OCI-M2 (cell line): Measurements from ENCODE around the gene HOMEZ.

Source experiments
- DNase-seq: peaks from one replicate; lab custom pipeline; 2025; ENCODE audit not compliant: unreplicated experiment; lab: John Stamatoyannopoulos, UW

Gene HOMEZ

DNA sequence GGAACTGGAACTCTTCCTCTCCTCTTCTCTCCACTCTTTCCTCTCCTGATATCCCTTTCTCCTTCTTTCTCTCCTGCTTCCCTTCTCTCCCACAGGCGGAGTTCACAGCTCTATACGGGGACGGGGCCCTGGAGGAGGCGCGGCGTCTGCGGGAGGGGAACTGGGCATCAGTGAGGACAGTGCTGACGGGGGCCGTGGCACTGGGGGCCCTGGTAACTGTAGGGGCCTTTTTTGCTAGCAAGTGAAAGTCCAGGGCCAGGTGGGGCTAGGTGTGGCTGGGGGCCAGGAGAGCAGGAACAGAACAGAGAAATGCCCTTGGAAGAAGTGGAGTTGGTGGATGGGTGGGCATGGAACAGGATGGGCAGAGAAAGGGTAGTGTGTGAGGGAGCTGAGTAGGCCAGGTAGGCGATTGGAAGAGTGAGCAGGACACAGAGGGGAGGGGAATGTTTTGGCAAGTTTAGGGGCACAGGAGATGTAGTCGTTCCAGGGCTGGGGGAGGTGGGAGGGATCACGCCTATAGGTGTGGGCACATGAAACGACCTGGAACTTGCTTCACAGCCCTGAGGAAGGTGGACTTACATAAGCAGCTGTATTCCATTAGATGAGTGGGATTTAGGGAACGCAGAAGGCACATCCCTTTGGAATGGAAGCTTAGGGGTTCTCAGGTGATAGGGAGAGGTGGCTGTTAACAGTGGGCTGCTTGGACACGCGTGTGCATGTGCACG is 23.0 kb upstream of the HOMEZ start:
- no peak for DNase-seq

DNA sequence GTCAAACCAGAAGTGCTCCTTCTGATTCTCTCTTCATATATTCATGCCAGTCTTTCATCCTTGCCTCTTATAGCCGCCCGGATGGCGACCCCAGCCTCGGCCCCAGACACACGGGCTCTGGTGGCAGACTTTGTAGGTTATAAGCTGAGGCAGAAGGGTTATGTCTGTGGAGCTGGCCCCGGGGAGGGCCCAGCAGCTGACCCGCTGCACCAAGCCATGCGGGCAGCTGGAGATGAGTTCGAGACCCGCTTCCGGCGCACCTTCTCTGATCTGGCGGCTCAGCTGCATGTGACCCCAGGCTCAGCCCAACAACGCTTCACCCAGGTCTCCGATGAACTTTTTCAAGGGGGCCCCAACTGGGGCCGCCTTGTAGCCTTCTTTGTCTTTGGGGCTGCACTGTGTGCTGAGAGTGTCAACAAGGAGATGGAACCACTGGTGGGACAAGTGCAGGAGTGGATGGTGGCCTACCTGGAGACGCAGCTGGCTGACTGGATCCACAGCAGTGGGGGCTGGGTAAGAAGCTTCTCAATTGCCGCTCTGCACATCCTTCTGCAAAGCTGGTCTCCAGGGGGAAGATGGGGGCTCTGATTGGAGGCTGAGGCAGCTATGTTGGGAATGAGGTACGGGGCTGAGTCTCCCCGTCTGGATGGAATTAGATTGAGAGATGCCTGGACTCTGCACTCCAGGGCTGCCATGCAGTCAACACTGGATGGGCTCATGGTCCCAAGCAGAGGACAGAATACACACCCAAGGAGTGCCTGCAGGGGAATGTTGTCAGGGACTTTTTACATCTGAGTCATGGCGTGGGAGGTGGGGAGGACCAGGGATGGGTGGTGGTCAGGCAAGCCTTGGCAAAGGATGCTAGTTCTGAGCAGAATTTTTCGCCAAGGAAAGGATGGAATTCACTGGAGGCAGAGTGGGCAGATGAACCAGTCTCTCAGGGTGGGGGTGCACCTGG is 22.0 kb upstream of the HOMEZ start:
- no peak for DNase-seq

- DNase-seq = no peak
Measured at GRCh38 chr14:23307146-23307530, 21.2 kb upstream of the HOMEZ start.

DNA sequence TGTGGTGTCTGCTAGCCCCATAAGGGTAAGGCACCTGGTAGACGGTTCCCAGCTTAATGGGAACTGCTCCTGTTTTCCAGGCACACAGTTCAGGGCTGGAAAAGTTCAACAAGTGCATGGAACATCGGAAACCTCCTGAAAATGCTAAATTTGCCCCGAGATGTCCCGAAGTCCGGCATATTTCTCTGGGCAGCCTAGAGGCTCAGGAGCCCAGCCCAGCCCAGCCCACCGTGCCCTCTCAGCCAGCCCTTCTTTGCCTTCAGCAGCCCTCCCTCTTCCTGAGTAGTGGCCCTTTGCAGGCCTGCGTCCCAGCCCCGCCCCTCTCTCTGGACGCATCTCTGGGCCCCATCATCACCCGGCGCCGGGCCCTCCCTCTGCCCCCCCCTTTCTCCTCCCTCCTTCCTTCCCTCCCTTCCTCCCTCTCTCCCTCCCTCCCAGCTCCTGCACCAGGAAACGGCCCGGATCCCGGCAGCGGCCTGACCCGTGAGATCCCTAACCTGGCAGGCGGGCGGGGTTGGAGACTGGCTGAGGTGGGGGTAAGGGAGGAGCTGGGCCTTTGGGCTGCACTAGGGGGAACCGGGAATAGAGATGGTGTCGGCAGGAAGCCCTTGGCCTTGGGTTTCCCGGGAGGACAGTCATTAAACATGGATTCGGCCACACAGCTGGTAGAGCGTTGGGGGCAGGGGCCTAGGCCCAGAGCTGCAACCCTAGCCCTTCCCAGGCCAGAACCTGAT is 20.6 kb upstream of the HOMEZ start, which contains the start of gene BCL2L2:
Gene BCL2L2, plus strand, starts transcription at position 422 of the 734 bp plus-strand sequence. CDS start 935 bp downstream, outside the sequence.
- DNase-seq = no peak

- DNase-seq = no peak
Measured at GRCh38 chr14:23302290-23303225, 16.6 kb upstream of the HOMEZ start, which contains the start of gene PPP1R3E. TSS of gene PPP1R3E (minus strand) at chr14:23302859. CDS start at chr14:23302576, 283 bp downstream.

DNA sequence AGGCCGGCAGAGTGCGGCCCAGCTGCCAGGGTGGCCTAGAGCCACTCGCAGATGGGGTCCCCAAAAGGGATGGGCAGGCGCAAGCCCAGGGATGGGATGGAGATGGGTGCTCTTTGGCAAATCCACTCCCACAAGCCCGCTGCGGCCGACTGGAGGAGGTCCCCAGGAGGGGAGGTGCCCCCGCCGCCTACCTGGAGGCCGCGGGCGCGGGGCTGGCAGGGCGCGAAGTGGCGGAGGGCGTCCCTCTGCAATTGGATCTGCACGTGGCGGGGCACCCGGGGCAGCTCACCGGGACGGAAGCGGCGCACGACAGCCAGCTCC is 16.0 kb upstream of the HOMEZ start:
- no peak for DNase-seq

- peak; percentile 97 for DNase-seq
Measured at GRCh38 chr14:23301288-23301968, 15.5 kb upstream of the HOMEZ start.

DNA sequence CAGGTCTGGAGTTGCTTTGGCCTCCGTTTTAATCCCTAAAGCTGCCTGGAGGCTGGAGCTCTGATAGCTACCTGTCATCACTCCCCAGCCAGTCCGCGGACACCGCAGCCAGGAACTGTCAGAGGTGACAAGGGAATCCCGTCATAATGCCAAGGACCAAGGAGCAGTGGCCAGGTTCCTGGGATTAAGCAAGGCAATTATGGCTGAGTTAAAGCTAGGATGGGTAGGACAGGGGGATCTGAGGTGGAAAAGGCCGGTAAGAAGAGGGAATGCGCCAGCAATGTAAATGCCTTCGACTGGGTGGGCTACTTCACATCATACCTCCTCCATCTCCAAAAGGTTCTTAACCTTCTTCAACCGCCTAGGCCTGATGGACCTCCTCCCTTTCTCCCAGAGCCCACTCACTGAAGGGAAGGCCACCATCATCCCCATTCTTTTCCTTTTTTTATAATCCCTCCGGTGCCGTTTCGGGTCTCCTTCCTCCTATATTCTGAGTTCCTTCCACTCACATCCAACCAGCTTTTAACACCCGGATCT is 14.8 kb upstream of the HOMEZ start:
- DNase-seq = no peak

DNA sequence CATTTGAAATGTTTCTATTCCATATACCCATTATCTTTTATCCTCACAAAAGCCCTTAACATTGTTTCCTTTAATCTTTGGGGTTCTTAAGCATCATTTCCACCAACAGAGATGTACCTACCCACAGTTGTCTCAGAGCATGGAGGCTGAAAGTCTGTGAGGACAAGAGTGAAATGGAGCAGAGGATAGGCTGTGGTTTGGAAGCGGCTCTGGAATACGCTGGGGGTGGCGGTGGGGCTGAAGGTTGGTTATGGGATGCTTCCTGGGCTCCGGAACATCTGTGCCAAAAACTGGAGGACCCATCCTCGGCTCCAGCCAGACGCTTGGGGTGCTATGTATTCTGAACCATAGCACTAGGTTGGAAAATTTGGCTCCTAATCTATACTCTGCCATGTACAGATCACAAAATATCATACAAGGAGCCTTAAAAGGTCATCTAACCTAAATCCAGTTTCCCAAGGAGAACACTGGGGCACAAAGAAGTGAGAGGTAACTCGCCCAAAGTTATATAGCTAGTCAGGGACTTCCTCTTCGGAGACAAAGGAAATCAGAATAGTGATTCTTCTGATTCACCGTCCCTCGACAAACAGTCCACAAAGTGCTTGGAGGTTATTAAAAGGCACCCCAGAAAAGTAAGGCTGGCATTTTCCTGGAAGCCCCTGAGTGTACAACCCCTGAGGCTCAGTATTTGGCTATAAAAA is 14.2 kb upstream of the HOMEZ start:
- DNase-seq = no peak

GRCh38 chr14:23299211-23299957 is 13.5 kb upstream of the HOMEZ start:
- no peak for DNase-seq

DNA sequence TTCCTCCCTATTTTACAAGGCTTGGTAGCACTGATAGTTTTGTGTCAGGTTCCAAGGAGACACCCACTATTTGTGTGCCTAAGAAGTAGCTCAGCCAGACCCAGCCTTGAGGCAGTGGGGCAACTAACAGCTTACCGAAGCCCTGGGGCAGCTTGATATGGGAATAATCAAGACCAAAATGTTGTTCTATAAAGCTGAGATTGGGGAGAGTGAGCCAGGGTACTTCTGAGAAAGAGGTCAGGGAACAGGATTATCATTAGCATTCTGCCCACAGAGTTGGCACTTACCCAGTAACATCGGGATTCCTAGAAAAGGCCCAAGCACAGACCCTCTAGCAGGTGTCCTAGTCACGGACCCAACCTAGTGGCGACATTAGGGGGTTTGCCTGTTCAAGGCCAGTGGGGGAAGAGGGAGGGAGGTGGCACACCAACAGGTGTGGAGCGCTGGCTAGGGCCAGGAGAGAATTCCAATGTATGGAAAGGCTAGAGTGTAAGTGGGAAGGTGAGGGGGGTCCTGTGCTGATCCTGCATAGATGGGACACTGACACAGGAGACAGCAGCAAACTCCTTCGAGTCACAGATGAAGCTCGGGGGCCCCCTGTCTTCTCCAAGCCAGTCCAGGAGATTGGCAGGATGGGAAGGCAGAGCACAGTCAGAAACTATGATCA is 11.8 kb upstream of the HOMEZ start:
- no peak for DNase-seq

DNA sequence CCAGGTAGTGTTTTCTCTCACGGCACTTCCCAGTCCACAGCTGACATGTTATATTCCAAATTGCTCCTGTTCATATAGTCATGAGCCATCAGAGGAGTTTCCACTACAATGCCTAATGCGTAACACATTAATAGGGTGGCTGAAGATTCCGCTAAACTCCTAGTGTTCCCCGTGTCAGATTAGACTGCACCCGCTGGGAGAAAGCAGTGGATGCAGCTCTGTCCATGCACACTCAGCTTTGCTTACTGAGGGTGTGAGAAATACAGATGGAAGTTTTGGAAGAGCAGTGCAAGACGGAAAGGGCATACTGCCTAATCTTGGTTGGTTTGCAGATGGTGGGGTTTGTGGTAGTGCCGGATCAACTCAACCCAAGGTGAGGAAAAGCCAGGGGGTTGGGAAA is 11.2 kb upstream of the HOMEZ start:
- no peak for DNase-seq

GRCh38 chr14:23296012-23296777 is 10.3 kb upstream of the HOMEZ start:
- no peak for DNase-seq

DNA sequence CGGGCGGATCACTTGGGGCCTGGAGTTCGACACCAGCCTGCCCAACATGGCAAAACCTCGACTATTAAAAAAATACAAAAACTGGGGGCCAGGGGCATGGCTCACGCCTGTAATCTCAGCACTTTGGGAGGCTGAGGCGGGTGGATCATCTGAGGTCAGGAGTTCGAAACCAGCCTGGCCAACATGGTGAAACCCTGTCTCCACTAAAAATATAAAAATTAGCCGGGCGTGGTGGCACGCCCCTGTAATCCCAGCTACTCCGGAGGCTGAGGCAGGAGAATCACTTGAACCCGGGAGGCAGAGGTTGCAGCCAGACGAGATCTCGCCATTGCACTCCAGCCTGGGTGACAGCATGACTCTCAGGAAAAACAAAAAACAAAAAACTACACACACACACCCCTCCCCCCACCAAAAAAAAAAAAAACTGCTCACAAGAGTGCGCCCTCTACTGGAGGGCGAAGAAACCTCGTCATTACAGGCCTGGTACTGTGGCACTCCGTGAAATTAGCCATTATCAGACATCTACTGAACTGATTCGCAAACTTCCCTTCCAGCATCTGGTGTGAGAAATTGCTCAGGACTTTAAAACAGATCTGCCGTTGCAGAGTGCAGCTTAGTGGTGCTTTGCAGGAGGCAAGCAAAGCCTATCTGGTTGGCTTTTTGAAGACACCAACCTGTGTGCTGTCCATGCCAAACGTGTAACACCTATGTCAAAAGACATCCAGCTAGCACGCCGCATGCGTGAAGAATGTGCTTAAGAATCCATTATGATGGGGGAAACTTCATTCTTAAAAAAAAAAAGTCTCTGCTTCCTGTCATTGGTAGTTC is 9.0 kb upstream of the HOMEZ start:
- no peak for DNase-seq

GRCh38 chr14:23286902-23287479 is 1.1 kb upstream of the HOMEZ start:
- no peak for DNase-seq
